NOMO-1 treated with DMSO at 0.1 percent for 48 hours (cell line): ENCODE data around the gene GCGR.

Experiments
- DNase-seq: peaks from one replicate; lab custom pipeline; 2025; ENCODE audit not compliant: unreplicated experiment; lab: John Stamatoyannopoulos, UW

The GCGR gene

GRCh38 chr17:81845881-81846742 is 42.2 kb downstream of the GCGR start:
- no peak for DNase-seq

GRCh38 chr17:81846743-81847689 is 43.1 kb downstream of the GCGR start:
- no peak for DNase-seq

DNA sequence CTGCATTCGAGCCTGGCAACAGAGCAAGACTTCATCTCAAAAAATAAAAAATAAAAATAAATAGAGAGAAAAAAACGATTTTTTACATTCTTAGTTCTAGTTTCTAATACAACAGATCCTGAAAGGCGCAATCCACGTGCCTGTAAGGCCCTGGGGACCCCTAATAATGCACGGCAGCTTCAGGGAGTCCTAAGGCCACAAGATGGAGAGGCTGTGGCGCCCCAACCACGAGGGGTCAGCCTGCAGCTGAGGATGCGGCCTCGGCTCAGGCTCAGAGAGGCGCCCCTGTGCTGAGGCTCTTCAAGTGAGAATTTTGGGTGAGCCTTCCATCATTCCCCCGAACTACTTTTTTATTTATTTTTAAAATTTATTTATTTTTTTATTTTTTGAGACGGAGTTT is 45.5 kb downstream of the GCGR start:
- DNase-seq = no peak

DNA sequence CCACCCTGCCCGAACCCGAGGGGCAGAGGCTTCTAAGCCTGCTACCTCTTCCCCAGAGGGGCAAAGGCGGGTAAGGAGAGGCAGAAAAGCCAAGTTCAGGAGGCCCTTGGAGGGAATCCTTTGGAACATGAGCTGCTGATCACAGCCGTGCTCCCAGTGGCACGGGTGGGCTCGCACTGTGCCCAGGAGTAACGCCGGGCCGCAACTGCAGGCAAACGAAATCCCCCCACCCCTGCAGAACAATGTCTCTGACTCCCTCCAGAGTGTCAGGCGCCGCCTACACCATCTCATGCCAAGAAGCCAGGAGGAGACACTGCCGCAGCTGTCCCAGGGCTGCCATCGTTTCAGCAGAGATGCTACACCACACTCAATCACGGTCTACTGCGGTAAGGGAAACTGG is 47.5 kb downstream of the GCGR start:
- no peak for DNase-seq

DNA sequence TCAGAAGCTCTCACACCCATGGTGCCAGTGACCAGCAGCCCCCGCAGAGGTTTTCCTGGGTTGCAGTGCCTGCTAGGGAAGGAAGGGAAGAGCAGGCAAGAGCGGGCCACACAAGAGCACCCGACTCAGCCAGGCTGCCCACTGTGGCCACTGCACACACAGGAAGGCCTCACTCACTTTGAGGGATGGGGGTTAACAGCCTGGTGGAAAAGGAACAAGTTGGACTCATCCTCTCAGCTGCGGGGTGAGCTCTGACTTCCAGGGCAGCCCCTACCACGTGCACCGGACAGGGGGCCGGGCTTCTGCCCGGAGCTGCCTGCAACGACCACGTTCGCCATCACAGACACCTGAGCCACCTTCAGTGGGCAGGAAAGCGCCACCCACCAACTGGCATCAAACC is 48.3 kb downstream of the GCGR start:
- DNase-seq = no peak

DNA sequence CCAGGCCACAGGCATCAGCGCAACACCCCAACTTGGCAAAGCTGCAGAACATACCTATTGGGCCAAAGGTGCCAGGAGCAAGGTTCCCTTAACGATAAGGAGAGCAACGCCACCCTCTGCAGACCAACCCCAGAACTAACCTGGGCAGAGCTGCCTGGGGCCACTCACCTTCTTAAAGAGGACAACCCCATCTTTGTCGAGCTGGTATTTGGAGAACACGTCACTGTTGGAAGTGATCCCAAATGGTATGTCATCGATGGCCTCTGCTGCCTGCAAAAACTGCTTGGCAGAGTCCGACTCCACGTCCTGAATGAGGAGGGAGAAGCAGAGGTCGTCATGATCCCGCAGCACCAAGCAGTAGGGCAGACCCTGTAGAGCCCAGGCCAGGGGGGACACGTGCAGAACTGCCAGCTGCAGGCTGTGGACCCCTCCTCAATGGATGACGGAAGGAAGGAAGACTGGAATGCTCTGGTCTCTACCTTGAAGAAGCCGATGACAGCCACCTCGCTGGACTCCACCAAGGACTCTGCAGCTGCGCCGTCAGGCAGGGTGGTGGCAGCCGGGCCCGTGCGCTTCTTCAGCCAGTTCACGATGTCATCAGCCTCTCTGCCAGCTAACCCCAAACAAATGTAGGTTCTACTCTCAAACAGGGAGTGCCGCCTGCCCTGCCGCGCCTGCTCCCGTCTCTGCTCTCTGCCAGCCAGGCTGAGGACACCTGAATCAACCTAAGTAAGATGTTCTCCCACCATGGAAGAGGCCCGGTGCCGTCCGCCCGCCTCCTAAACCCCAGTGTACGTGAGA is 51.2 kb downstream of the GCGR start:
- DNase-seq = no peak

GRCh38 chr17:81858170-81858966 is 54.4 kb downstream of the GCGR start:
- no peak for DNase-seq

- peak; percentile 33 for DNase-seq
Observed at GRCh38 chr17:81858967-81859905, 55.3 kb downstream of the GCGR start.

- DNase-seq = no peak
Observed at GRCh38 chr17:81859906-81860755, 56.2 kb downstream of the GCGR start, which contains the start of gene P4HB. Gene P4HB, minus strand, starts transcription at chr17:81860535. Its CDS starts 64 bp downstream, at chr17:81860471.

GRCh38 chr17:81860756-81861568 is 57.0 kb downstream of the GCGR start:
- peak; percentile 100 for DNase-seq

DNA sequence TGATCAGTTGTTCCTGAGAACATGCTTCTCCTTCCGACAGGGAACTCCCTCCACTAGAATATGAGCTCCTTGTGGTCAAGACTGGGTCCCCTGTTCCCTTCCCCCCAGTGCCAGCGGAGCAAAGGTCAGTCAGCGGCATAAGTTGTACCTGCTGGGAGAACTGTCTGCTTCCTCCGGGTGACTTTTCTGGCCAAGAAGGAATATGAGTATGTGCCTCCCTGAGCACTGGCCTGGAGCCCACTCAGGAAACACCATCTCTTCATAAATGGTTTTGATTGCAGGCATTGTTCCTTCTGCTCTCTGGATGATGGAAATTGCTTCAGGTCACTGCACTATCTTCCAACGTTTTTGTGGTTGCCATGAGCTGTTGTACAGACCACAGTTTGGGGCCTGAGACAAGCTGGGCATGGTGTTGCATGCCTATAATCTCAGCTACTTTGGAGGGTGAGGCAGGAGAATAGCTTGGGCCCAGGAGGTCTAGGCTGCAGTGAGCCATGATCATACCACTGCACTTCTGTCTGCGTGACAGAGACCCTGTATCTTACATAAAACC is 59.2 kb downstream of the GCGR start:
- no peak for DNase-seq
